GM12875 (cell line): ENCODE results near the gene RNPEP.
"Not testable (repeated sequence)": the region's sequence is repeated elsewhere in the genome, so short reads cannot be mapped to it uniquely, and the experiment has no call there.

Source experiments
- H3K4me3 ChIP-seq: one replicate; pipeline ENCODE4 v1.5.1; 2011; ENCODE audit warnings: low read depth, low read length, control low read depth
- CTCF ChIP-seq: IDR thresholded peaks from 2 replicates; pipeline ENCODE4 v1.5.1; 2011; ENCODE audit warnings: low read depth, mild to moderate bottlenecking, control low read depth, inconsistent platforms, low read length, moderate library complexity, borderline replicate concordance; ENCODE audit not compliant: insufficient read depth

Gene RNPEP

GRCh38 chr1:201947697-201948008 is 34.8 kb upstream of the RNPEP start:
- H3K4me3 ChIP-seq = no peak overlapping the region
- no peak for TF ChIP-seq CTCF

- no peak overlapping the region for H3K4me3 ChIP-seq
- no peak for TF ChIP-seq CTCF
Observed at GRCh38 chr1:201949491-201949890, 33.0 kb upstream of the RNPEP start.

DNA sequence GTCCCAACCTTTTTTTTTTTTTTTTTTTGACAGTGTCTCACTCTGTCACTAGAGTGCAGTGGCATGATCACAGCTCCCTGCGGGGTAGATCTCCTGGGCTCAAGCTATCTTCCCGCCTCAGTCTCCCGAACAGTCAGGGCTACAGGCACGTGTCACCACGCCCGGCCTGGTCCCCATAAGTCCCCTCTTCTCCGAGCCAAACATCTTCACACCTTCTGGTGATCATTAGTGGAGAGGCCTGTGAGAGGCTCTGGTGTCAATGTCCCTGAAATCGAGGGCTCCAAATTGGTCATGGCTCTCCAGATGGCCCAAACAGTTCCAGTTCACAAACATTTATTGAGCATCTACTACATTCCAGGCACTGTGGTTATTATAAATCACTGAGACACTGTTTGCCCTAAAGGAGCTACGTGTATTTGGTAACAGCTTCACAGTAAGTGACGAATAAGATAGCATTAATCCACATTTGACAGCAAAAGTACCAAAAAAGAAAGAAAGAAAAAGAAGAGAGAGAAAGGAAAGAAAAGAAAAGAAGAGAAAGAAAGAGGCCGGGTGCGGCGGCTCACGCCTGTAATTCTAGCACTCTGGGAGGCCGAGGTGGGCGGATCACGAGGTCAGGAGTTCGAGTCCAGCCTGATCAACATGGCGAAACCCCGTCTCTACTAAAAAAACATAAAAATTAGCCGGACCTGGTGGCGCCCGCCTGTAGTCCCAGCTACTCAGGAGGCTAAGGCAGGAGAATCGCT is 28.0 kb upstream of the RNPEP start:
- peak overlapping the region; percentile 95 for H3K4me3 ChIP-seq
- no peak for TF ChIP-seq CTCF

DNA sequence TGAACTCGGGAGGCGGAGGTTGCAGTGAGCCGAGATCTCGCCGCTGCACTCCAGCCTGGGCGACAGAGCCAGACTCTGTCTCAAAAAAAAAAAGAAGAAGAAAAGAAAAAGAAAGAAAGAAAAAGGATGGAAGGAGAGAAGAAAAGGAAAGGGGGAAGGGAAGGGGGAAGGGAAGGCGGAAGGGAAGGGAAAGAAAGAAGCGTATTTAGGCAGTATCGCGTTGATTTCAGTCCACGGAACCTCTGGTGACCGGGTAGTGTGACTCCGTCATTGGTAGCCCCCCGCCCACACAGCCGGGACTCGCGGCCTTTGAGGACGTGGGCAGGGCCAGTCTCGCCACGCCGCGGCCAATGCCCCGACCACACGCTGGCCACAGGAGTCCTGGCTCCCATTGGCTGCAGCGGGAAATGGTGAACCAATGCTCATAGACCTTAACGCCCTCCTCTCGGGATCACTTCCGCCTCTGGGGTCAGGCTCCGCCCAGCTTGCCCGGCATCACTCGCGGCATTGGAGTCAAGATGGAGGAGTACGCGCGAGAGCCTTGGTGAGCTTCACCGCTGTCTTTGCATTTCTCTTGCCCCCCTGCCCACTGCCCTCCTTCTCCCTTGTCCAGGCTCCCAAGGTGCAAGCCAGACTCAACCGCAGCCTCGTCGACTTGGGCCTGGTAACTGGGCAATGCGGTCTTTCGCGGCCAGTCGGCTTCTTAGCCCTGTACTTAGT is 27.3 kb upstream of the RNPEP start, which contains the start of gene TIMM17A:
Gene TIMM17A, plus strand, starts transcription at position 495 of the 720 bp plus-strand sequence. Its CDS starts 24 bp downstream, at position 519.
- peak within 1 kb of the TSS; percentile 95 for H3K4me3 ChIP-seq
- TF ChIP-seq CTCF = no peak

- H3K4me3 ChIP-seq = peak overlapping the region; percentile 95
- TF ChIP-seq CTCF = no peak
Observed at GRCh38 chr1:201955729-201956143, 26.7 kb upstream of the RNPEP start.

DNA sequence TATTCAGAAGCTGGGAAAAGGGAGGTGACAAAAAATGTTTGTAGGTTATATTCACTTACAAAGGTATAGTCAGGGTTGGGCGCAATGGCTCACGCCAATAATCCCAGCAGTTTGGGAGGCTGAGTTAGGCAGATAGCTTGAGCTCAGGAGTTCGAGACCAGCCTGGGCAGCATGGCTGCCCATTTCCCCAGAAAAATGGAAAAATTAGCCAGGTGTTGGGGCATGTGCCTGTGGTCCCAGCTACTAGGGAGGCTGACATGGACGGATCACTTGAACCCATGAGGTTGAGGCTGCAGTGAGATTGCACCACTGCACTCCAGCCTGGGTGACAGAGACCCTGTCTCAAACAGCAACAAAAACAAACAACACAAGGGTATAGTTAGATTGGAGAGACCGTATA is 24.1 kb upstream of the RNPEP start:
- no peak for TF ChIP-seq CTCF
- no peak overlapping the region for H3K4me3 ChIP-seq

DNA sequence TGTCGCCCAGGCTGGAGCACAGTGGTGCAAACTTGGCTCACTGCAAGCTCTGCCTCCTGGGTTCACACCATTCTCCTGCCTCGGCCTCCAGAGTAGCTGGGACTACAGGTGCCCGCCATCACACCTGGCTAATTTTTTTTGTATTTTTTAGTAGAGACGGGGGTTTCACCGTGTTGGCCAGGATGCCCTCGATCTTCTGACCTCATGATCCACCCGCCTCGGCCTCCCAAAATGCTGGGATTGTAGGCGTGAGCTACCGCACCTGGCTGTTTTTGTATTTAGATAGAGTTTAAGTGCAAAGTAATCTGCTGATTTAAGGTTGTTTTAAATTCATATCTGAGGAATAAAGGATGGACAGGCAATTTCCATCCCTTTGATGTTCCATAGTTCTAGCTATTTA is 20.1 kb upstream of the RNPEP start:
- not testable (repeated sequence) for H3K4me3 ChIP-seq
